Upper lobe of left lung (tissue), 6 donors: ENCODE measurements around the gene DYNC2I2. TPM values are rescaled to one million over a fixed set of nuclear protein-coding genes. Genes with fewer than 3 reads are reported as not detected.

ENCODE experiments used
- ATAC-seq, 2 donors: fragments of 200-7000 bp; cut with Tn5 transposase; one replicate each; pipeline ENCODE4 v1.9.1; 2022; ENCODE audit warnings: mild to moderate bottlenecking in 2 of 2, moderate library complexity in 2 of 2; ENCODE audit not compliant: low FRiP score in 2 of 2
- DNase-seq, 2 donors: peaks; one replicate each; pipeline ENCODE4 v3.0.0-alpha.2; 2019 to 2020
- H3K27ac ChIP-seq, 4 donors: fragments of 200-600 bp; sonication (generic); one replicate each; pipeline ENCODE4 v1.5.1; 2016 to 2019
- H3K27me3 ChIP-seq, 4 donors: fragments of 200-600 bp; sonication (generic); one replicate each; pipeline ENCODE4 v1.5.1; 2017 to 2019
- H3K36me3 ChIP-seq, 4 donors: fragments of 200-600 bp; sonication (generic); one replicate each; pipeline ENCODE4 v1.5.1; 2016 to 2019
- H3K4me1 ChIP-seq, 4 donors: fragments of 200-600 bp; sonication (generic); one replicate each; pipeline ENCODE4 v1.5.1; 2018 to 2019
- H3K4me3 ChIP-seq, 4 donors: fragments of 200-600 bp; sonication (generic); one replicate each; pipeline ENCODE4 v1.5.1; 2017 to 2019; ENCODE audit warnings: mild to moderate bottlenecking in 2 of 4, moderate library complexity in 1 of 4
- H3K9me3 ChIP-seq, 4 donors: fragments of 200-600 bp; sonication (generic); one replicate each; pipeline ENCODE4 v1.5.1; 2018 to 2019
- CTCF ChIP-seq, 6 experiments: fragments of 450-650 bp in 4 of 6; fragments of 200-600 bp in 2 of 6; sonication (generic) in 2 of 6; IDR thresholded peaks; one replicate each; pipeline ENCODE4 v1.5.1; 2016 to 2019; ENCODE audit warnings: antibody characterized with exemption in 6 of 6
- EP300 ChIP-seq, 4 donors: sonication (generic); formaldehyde crosslinking; IDR thresholded peaks; one replicate each; pipeline ENCODE4 v1.5.1; 2017; ENCODE audit warnings: antibody characterized with exemption in 4 of 4, control low read depth in 2 of 4
- POLR2A ChIP-seq, 4 donors: fragments of 450-650 bp; IDR thresholded peaks; one replicate each; pipeline ENCODE4 v1.5.1; 2016 to 2017; ENCODE audit warnings: antibody characterized with exemption in 4 of 4, mild to moderate bottlenecking in 2 of 4
- POLR2AphosphoS5 ChIP-seq, 2 donors: sonication (generic); formaldehyde crosslinking; IDR thresholded peaks; one replicate each; pipeline ENCODE4 v1.5.1; 2017; ENCODE audit warnings: antibody characterized with exemption in 2 of 2
- WGBS, 2 donors: methylation state at CpG; one replicate each; pipeline ENCODE4 v1.1.5; 2017 to 2018; 5-methylcytosine and 5-hydroxymethylcytosine counted together
- total RNA-seq, 6 donors: library from RNA; depleted of rRNA in 4 of 6; stranded (reverse); fragments of >200 nt in 4 of 6; gene quantifications; one replicate each; pipeline versions ENCODE4 v1.1.0 to v1.2.1, GENCODE V29; 2016 to 2021
- donor health status: DM: no; HTN: no; CAD: no; lungs with moderate emphysema.
- donor health status: DM: no; HTN: yes; CAD: no; lungs with severe emphysema.

Gene DYNC2I2
- total RNA-seq, 6 donors from 2014 or later = 47.8 to 105 (median 76.8) TPM

GRCh38 chr9:128629852-128630545 lies 26.6 kb downstream of the DYNC2I2 start:
- H3K36me3 ChIP-seq = peaks cover 62 to 98% (median 93%) of the 10 kb centered on the region in 4 donors
- DNase-seq = no peak
- H3K9me3 ChIP-seq = no peaks in the 10 kb centered on the region
- peaks cover 9 to 17% (median 12%) of the 10 kb centered on the region in 4 donors for H3K4me1 ChIP-seq
- 78 to 80% methylated on average over 8 to 9 of the region's 9 CpGs for WGBS, 2 donors
- TF ChIP-seq POLR2A (IDR thresholded peaks at IDR 0.05) = no peak
- no peak for TF ChIP-seq CTCF (IDR thresholded peaks at IDR 0.05)
- no peak for TF ChIP-seq EP300 (IDR thresholded peaks at IDR 0.05)
- no peak for TF ChIP-seq POLR2AphosphoS5 (IDR thresholded peaks at IDR 0.05)
- H3K27ac ChIP-seq = no peak overlapping the region
- no peak for ATAC-seq
- H3K4me3 ChIP-seq = no peak overlapping the region
- H3K27me3 ChIP-seq = no peaks in the 10 kb centered on the region

- Histone ChIP-seq H3K4me1 (peaks cover under 1 to 8% (median 3%) of the 10 kb centered on the region in 4 donors), H3K27me3 (no peaks in the 10 kb centered on the region), H3K4me3 (no peak overlapping the region), H3K27ac (peak overlapping the region in 1 of 4 donors; percentile 32), H3K9me3 (no peaks in the 10 kb centered on the region), H3K36me3 (peaks cover 70 to 100% (median 97%) of the 10 kb centered on the region in 4 donors)
- 91 to 93% methylated on average over 10 of the region's 10 CpGs for WGBS, 2 donors
- DNase-seq (no peak), ATAC-seq (no peak)
- no peak for TF ChIP-seq POLR2A (IDR thresholded peaks at IDR 0.05)
- no peak for TF ChIP-seq POLR2AphosphoS5 (IDR thresholded peaks at IDR 0.05)
- no peak for TF ChIP-seq EP300 (IDR thresholded peaks at IDR 0.05)
- no peak for TF ChIP-seq CTCF (IDR thresholded peaks at IDR 0.05)
These were observed 27.5 kb downstream of the DYNC2I2 start for GRCh38 chr9:128629136-128629535.

- H3K4me1 ChIP-seq = peaks cover 0 to 7% (median 2%) of the 10 kb centered on the region in 4 donors
- ATAC-seq (peak; percentile 63 to 71), DNase-seq (peak in 1 of 2 donors; percentile 33)
- no peak overlapping the region for H3K4me3 ChIP-seq
- TF ChIP-seq POLR2A (IDR thresholded peaks at IDR 0.05) (no peak), POLR2AphosphoS5 (IDR thresholded peaks at IDR 0.05) (no peak)
- peaks cover 68 to 100% (median 94%) of the 10 kb centered on the region in 4 donors for H3K36me3 ChIP-seq
- no peaks in the 10 kb centered on the region for H3K9me3 ChIP-seq
- 81 to 93% methylated on average over 6 to 16 of the region's 17 CpGs for WGBS, 2 donors
- no peaks in the 10 kb centered on the region for H3K27me3 ChIP-seq
- peak overlapping the region in 3 of 4 donors; percentile 29 to 36 (median 32) for H3K27ac ChIP-seq
These were observed 28.1 kb downstream of the DYNC2I2 start for GRCh38 chr9:128628471-128629048.

GRCh38 chr9:128627906-128628305 lies 28.7 kb downstream of the DYNC2I2 start:
- Histone ChIP-seq H3K4me3 (no peak overlapping the region), H3K27me3 (no peaks in the 10 kb centered on the region), H3K4me1 (peaks cover 0 to 7% (median 2%) of the 10 kb centered on the region in 4 donors), H3K36me3 (peaks cover 66 to 100% (median 94%) of the 10 kb centered on the region in 4 donors), H3K9me3 (no peaks in the 10 kb centered on the region), H3K27ac (peak overlapping the region in 2 of 4 donors; percentile 29 to 36)
- ATAC-seq (peak; percentile 4 to 6), DNase-seq (no peak)
- no peak for TF ChIP-seq POLR2A (IDR thresholded peaks at IDR 0.05)
- TF ChIP-seq CTCF (IDR thresholded peaks at IDR 0.05) = no peak
- no peak for TF ChIP-seq POLR2AphosphoS5 (IDR thresholded peaks at IDR 0.05)
- no peak for TF ChIP-seq EP300 (IDR thresholded peaks at IDR 0.05)
- WGBS, 2 donors = 82 to 83% methylated on average over 11 to 13 of the region's 13 CpGs

GRCh38 chr9:128627127-128627715 lies 29.4 kb downstream of the DYNC2I2 start:
- no peaks in the 10 kb centered on the region for H3K27me3 ChIP-seq

More at GRCh38 chr9:128627127-128627715, 29.4 kb downstream of the DYNC2I2 start:
- Histone ChIP-seq H3K4me1 (peaks cover 0 to 7% (median 2%) of the 10 kb centered on the region in 4 donors), H3K36me3 (peaks cover 59 to 100% (median 92%) of the 10 kb centered on the region in 4 donors), H3K4me3 (no peak overlapping the region), H3K27ac (no peak overlapping the region), H3K9me3 (no peaks in the 10 kb centered on the region)
- TF ChIP-seq CTCF (IDR thresholded peaks at IDR 0.05) = no peak
- TF ChIP-seq EP300 (IDR thresholded peaks at IDR 0.05) = no peak
- TF ChIP-seq POLR2AphosphoS5 (IDR thresholded peaks at IDR 0.05) = no peak
- TF ChIP-seq POLR2A (IDR thresholded peaks at IDR 0.05) = no peak
- no peak for ATAC-seq
- DNase-seq = peak in 1 of 2 donors; percentile 76
- WGBS, 2 donors = 95 to 99% methylated on average over 6 to 15 of the region's 15 CpGs
